ENCODE measurements around the gene LPP.
A peak's percentile ranks its signal among the peaks of the same experiment; 100 is the strongest.

LPP gene

DNA sequence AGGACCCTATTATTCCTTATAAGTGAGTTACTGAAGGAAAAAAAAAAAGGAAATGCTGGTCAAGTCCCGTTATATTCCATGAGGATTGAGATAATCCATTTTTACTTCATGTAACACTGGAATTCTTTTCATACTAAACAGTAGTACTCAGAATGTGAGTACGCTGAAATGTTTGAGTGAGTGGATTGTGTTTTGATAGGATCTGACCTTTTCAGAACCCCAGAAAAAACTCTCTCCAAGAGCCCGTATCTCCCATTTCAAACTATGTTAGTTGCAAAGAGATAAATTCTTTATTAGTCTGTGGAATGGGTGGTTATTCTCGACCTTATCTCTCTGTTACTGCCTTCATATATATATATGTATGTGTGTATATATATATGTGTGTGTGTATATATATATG lies 2.5 kb upstream of the LPP start:
- Histone ChIP-seq H3K27ac (ENCODE audit: low read length) (no peak overlapping the region), H3K27me3 (ENCODE audit: insufficient read depth, low read length, poor library complexity) (no peaks in the 10 kb centered on the region), H3K4me2 (ENCODE audit: insufficient read depth, low read length) (no peak overlapping the region), H4K20me1 (ENCODE audit: insufficient read depth, low read length) (no peaks in the 10 kb centered on the region), H2AFZ (ENCODE audit: low read depth, low read length) (no peak overlapping the region), H3K4me3 (ENCODE audit: low read depth in 1 of 2, low read length in 2 of 2) (no peak overlapping the region), H3K4me1 (ENCODE audit: insufficient read depth, low read length) (peaks cover 41% of the 10 kb centered on the region), H3K79me2 (ENCODE audit: insufficient read depth, low read length) (peaks cover 21% of the 10 kb centered on the region), H3K9me3 (ENCODE audit: insufficient read depth, low read length, severe bottlenecking) (no peaks in the 10 kb centered on the region), H3K36me3 (ENCODE audit: insufficient read depth, low read length) (no peaks in the 10 kb centered on the region; the same call in 1 of the 2 replicates), H3K9ac (ENCODE audit: low read depth, low read length) (no peak overlapping the region)
- TF ChIP-seq EZH2 (IDR thresholded peaks at IDR 0.05; ENCODE audit: borderline replicate concordance, low read depth, low read length, severe bottlenecking): no peak
- TF ChIP-seq, protein P1, sequence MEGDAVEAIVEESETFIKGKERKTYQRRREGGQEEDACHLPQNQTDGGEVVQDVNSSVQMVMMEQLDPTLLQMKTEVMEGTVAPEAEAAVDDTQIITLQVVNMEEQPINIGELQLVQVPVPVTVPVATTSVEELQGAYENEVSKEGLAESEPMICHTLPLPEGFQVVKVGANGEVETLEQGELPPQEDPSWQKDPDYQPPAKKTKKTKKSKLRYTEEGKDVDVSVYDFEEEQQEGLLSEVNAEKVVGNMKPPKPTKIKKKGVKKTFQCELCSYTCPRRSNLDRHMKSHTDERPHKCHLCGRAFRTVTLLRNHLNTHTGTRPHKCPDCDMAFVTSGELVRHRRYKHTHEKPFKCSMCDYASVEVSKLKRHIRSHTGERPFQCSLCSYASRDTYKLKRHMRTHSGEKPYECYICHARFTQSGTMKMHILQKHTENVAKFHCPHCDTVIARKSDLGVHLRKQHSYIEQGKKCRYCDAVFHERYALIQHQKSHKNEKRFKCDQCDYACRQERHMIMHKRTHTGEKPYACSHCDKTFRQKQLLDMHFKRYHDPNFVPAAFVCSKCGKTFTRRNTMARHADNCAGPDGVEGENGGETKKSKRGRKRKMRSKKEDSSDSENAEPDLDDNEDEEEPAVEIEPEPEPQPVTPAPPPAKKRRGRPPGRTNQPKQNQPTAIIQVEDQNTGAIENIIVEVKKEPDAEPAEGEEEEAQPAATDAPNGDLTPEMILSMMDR (IDR thresholded peaks at IDR 0.05; ENCODE audit: borderline replicate concordance, extremely low read depth, low read length, poor library complexity, severe bottlenecking): no peak
- ATAC-seq (ENCODE audit: insufficient read depth, low read depth): no peak
- no peak for DNase-seq

DNA sequence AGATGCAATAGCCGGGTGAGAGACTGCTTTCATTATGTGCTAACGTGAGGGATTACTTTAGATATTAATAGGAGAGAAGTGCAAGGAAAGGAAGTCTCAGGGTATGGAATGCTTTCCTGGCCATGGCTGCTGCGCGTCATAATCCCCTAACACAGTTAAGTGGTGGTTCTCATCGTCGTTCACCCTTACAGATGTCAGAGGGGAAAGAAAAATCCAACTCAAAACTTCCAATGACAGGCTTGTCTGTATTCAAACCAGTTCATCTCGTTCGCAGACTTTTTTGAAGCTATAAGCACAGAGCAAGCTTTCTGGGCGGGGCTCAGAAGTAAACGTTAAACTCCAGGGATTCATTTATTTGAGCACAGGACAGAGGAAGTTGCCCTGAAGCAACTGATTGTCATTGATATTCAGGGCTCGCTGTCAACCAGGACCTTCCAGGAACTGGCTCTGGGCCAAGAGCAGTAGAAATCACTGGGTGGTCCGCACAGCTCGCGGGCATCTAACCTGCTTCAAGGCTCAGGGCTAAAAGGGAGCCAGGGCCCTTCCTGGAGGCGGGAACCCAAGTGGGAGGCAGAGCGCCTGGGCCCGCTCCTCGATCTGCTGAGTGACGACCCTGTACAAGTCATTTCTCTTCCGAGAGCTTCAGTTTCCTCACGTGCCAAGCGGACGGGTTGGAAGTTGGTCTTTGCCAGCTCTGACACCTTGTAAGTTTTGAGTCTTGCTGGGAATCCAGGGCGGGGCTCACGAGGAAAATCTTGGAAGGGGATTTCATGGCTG lies 1.1 kb upstream of the LPP start:
- H3K9me3 ChIP-seq (ENCODE audit: insufficient read depth, low read length, severe bottlenecking): no peaks in the 10 kb centered on the region
- TF ChIP-seq, protein P1 (IDR thresholded peaks at IDR 0.05; ENCODE audit: borderline replicate concordance, extremely low read depth, low read length, poor library complexity, severe bottlenecking): no peak
- no peak for TF ChIP-seq EZH2 (IDR thresholded peaks at IDR 0.05; ENCODE audit: borderline replicate concordance, low read depth, low read length, severe bottlenecking)
- peak overlapping the region; percentile 43 to 68; a peak in 3 of 4 replicates for H3K4me3 ChIP-seq (ENCODE audit: low read depth in 1 of 2, low read length in 2 of 2)
- H3K4me1 ChIP-seq (ENCODE audit: insufficient read depth, low read length): peaks cover 53% of the 10 kb centered on the region
- DNase-seq (peak; percentile 33), ATAC-seq (ENCODE audit: insufficient read depth, low read depth) (no peak)
- peaks cover 36% of the 10 kb centered on the region for H3K79me2 ChIP-seq (ENCODE audit: insufficient read depth, low read length)
- peak overlapping the region; percentile 74 for H3K4me2 ChIP-seq (ENCODE audit: insufficient read depth, low read length)
- H3K36me3 ChIP-seq (ENCODE audit: insufficient read depth, low read length): no peaks in the 10 kb centered on the region; the same call in 1 of the 2 replicates
- peak overlapping the region; percentile 65 for H3K27ac ChIP-seq (ENCODE audit: low read length)
- peak overlapping the region; percentile 71 for H3K9ac ChIP-seq (ENCODE audit: low read depth, low read length)
- H4K20me1 ChIP-seq (ENCODE audit: insufficient read depth, low read length): no peaks in the 10 kb centered on the region
- H2AFZ ChIP-seq (ENCODE audit: low read depth, low read length): peak overlapping the region; percentile 73
- no peaks in the 10 kb centered on the region for H3K27me3 ChIP-seq (ENCODE audit: insufficient read depth, low read length, poor library complexity)

DNA sequence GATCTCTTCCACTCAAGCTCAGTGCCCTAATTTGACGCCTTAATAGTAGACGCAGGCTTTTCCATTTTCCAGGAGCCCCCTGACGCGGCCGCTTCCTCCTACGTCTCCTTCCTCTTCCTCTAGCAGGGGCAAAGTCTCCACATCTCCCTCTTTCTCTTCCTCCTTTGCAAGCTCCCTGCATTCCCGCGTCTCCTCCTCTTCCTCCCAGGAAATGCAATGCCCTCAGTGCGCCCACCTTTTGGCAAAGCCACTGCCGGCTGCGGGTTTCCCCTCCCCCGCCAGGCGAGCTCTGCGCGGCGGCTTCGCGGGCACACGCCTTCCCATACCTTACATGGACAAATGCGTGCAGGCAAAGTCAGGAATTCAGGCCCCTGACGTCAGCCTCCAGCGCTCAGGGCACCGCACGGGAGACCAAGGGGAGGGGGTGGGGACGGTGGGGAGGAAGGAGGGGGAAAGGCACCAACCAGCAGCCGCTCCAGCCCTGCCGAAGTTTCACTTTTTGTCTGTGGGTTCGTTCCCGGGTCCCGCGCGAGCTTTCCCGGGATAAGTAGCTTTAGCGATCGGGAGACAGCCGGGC lies 432 bp upstream of the LPP start:
- ATAC-seq (ENCODE audit: insufficient read depth, low read depth): peak; percentile 47
- DNase-seq: peak; percentile 74
- no peaks in the 10 kb centered on the region for H3K27me3 ChIP-seq (ENCODE audit: insufficient read depth, low read length, poor library complexity)
- H2AFZ ChIP-seq (ENCODE audit: low read depth, low read length): peak overlapping the region; percentile 73
- peaks cover 52% of the 10 kb centered on the region for H3K4me1 ChIP-seq (ENCODE audit: insufficient read depth, low read length)
- H3K79me2 ChIP-seq (ENCODE audit: insufficient read depth, low read length): peaks cover 42% of the 10 kb centered on the region
- peak overlapping the region; percentile 74 for H3K4me2 ChIP-seq (ENCODE audit: insufficient read depth, low read length)
- no peak for TF ChIP-seq EZH2 (IDR thresholded peaks at IDR 0.05; ENCODE audit: borderline replicate concordance, low read depth, low read length, severe bottlenecking)
- no peaks in the 10 kb centered on the region for H3K9me3 ChIP-seq (ENCODE audit: insufficient read depth, low read length, severe bottlenecking)
- no peaks in the 10 kb centered on the region; the same call in 1 of the 2 replicates for H3K36me3 ChIP-seq (ENCODE audit: insufficient read depth, low read length)
- H3K9ac ChIP-seq (ENCODE audit: low read depth, low read length): peak overlapping the region; percentile 71
- H3K4me3 ChIP-seq (ENCODE audit: low read depth in 1 of 2, low read length in 2 of 2): peak overlapping the region; percentile 43 to 68; a peak in 3 of 4 replicates
- no peaks in the 10 kb centered on the region for H4K20me1 ChIP-seq (ENCODE audit: insufficient read depth, low read length)
- peak overlapping the region; percentile 65 for H3K27ac ChIP-seq (ENCODE audit: low read length)

All from DND-41 (cell line).